Measurements from ENCODE around the gene DOK5.

DOK5 gene

DNA sequence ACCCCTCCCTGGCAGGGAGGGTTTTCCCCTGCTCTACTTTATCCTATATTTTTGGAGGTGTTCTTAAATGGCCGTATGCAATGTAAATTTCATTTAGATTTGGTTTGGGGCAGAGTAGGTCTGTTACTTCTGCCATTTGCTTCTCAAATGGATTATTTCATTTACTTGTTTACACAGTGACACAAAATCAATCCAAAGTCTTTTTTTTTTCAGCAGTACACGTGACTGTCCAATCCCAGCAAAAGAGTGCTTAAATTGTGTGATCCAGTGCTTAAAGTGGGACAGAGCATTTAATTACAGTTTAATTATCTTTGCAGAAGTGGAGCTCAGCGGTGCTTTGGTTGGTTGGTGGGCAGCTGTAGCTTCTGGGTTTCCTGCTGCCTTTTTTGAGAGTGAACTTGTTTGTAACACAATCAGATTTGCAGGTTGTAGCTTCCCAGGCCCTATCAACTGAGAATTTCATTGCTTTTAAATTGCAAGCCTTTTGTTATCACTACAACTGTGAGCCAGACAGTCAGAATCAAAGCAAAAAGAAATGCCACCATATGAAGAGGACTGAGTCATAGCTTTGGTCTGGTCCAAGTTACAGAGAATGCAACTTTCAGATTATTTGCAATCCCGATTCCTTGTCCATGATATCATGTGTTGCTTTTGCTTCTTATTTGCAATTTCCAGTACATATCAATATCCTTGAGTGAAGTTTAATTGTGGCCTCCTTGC is 216.9 kb downstream of the DOK5 start:
- no peak for DNase-seq (ENCODE audit: low read depth in 2 of 2)

- DNase-seq (ENCODE audit: low read depth in 2 of 2): no peak
Observed at GRCh38 chr20:54694516-54694915, 219.1 kb downstream of the DOK5 start.

GRCh38 chr20:54698373-54698772 is 223.0 kb downstream of the DOK5 start:
- DNase-seq (ENCODE audit: low read depth in 2 of 2): no peak
